ENCODE measurements around the gene PLXNC1. TPM values are rescaled to one million over a fixed set of nuclear protein-coding genes. Genes with fewer than 3 reads are reported as not detected.

PLXNC1 gene
- total and polyA plus RNA-seq, 2 of the 8 experiments (the other 6 are each of a cell fraction or from before 2014, with no cell fraction given) = 0.83 to 2.0 TPM

- Histone ChIP-seq H2AK5ac (ENCODE audit: low read depth, low read length) (no peak overlapping the region), H3K14ac (ENCODE audit: insufficient read length) (no peak overlapping the region), H3K18ac (ENCODE audit: extremely low read depth, low read length) (no peak overlapping the region), H3K79me1 (ENCODE audit: low read depth, low read length) (no peaks in the 10 kb centered on the region), H3K4ac (replicated peaks; ENCODE audit: insufficient read length, low read depth, low read length) (no peak overlapping the region), H3K23me2 (ENCODE audit: low read depth, low read length) (no peaks in the 10 kb centered on the region), H3K27me3 (replicated peaks in 1 of 4; ENCODE audit: control insufficient read depth in 3 of 4, extremely low read depth in 1 of 4, insufficient read depth in 3 of 4, low read length in 3 of 4) (no peaks in the 10 kb centered on the region), H3K9me3 (ENCODE audit: insufficient read depth in 2 of 2, low read depth in 1 of 2, low read length in 1 of 2) (no peaks in the 10 kb centered on the region), H2AFZ (ENCODE audit: low read length) (no peak overlapping the region), H2BK12ac (ENCODE audit: low read depth, low read length) (no peak overlapping the region), H3K9ac (replicated peaks in 1 of 4; ENCODE audit: extremely low read depth in 1 of 4, low read depth in 3 of 4, low read length in 3 of 4) (no peak overlapping the region), H2BK120ac (replicated peaks; ENCODE audit: low read depth, low read length) (no peak overlapping the region), H4K91ac (replicated peaks; ENCODE audit: insufficient read length, low read length) (no peak overlapping the region), H4K20me1 (replicated peaks in 1 of 2; ENCODE audit: control insufficient read depth in 1 of 2, insufficient read depth in 2 of 2, low read length in 2 of 2) (no peaks in the 10 kb centered on the region), H3K27ac (ENCODE audit: low read depth, low read length) (no peak overlapping the region), H2BK5ac (ENCODE audit: low read depth, low read length) (no peak overlapping the region), H3K56ac (replicated peaks; ENCODE audit: insufficient read length, low read depth, low read length) (no peak overlapping the region), H3K79me2 (ENCODE audit: control insufficient read depth in 1 of 2, insufficient read depth in 2 of 2, low read length in 2 of 2) (no peaks in the 10 kb centered on the region), H2BK20ac (ENCODE audit: low read length) (no peak overlapping the region), H3K4me1 (replicated peaks in 1 of 4; ENCODE audit: control insufficient read depth in 3 of 4, insufficient read depth in 4 of 4, low read length in 3 of 4) (peaks cover 0 to under 1% (median 0%) of the 10 kb centered on the region in 4 experiments; a peak in 1 of 7 replicates), H3K23ac (ENCODE audit: insufficient read length) (no peak overlapping the region), H3K4me2 (ENCODE audit: insufficient read depth in 1 of 2, low read depth in 2 of 2, low read length in 2 of 2) (no peak overlapping the region), H4K5ac (ENCODE audit: insufficient read length, low read depth, low read length) (no peak overlapping the region), H4K8ac (ENCODE audit: extremely low read depth, insufficient read depth, low read length) (no peak overlapping the region), H3K36me3 (ENCODE audit: control insufficient read depth in 2 of 4, insufficient read depth in 4 of 4, low read length in 3 of 4) (peaks cover 0 to 3% (median 0%) of the 10 kb centered on the region in 4 experiments; a peak in 2 of 8 replicates), H2BK15ac (ENCODE audit: low read length) (no peak overlapping the region), H3K4me3 (ENCODE audit: extremely low read depth in 1 of 4, insufficient read depth in 2 of 4, low read depth in 3 of 4, low read length in 4 of 4) (no peak overlapping the region)
- FAIRE-seq (no peak), DNase-seq (ENCODE audit: low read depth in 1 of 2, low spot score in 2 of 2) (no peak)
- CTCF ChIA-PET (ENCODE audit: partially characterized antibody) = interaction anchor here (0.7 to 1.6 kb wide), 3 partner anchors 8 to 145 kb away, joined by 3 to 4 read pairs (median 4); no protein-coding TSS in a partner anchor
- POLR2A ChIA-PET (ENCODE audit: partially characterized antibody) = no interaction called here
- WGBS, 2 experiments (ENCODE audit: extremely low coverage in 1 of 2, insufficient coverage in 1 of 2, insufficient read length in 1 of 2, insufficient replicate concordance in 2 of 2, low coverage in 1 of 2, low lambda C conversion rate in 2 of 2, missing lambda C conversion rate in 1 of 2) = 96% methylated on average over 2 of the region's 2 CpGs; no CpG with 5 or more reads in 1 of the 2 experiments
- TF ChIP-seq CHD2 (IDR thresholded peaks at IDR 0.05; ENCODE audit: low read length) (no peak), SP2 (IDR thresholded peaks at IDR 0.05; ENCODE audit: low read length) (no peak), ATF2 (IDR thresholded peaks at IDR 0.05; ENCODE audit: low read length) (no peak), CTCF (IDR thresholded peaks at IDR 0.05; ENCODE audit: control extremely low read depth in 1 of 3, insufficient read depth in 1 of 3, low read depth in 1 of 3, low read length in 3 of 3) (no peak), EP300 (IDR thresholded peaks at IDR 0.05; ENCODE audit: borderline replicate concordance in 1 of 2, low read depth in 2 of 2, low read length in 2 of 2) (no peak), RAD21 (IDR thresholded peaks at IDR 0.05 in 1 of 2, conservative IDR thresholded peaks at IDR 0.05 in 1 of 2; ENCODE audit: low read depth in 2 of 2, low read length in 2 of 2) (no peak), GABPA (IDR thresholded peaks at IDR 0.05; ENCODE audit: borderline replicate concordance, insufficient read depth, low read length) (no peak)
Observed at GRCh38 chr12:94297876-94298505, 149.6 kb downstream of the PLXNC1 start.
